ENCODE data around the gene KRT4. TPM values are rescaled to one million over a fixed set of nuclear protein-coding genes. Genes with fewer than 3 reads are reported as not detected.

Gene KRT4
- total and polyA plus RNA-seq, 2 donors (not counting 3 experiments of a cell fraction or from before 2014, with no cell fraction given) = not detected

DNA sequence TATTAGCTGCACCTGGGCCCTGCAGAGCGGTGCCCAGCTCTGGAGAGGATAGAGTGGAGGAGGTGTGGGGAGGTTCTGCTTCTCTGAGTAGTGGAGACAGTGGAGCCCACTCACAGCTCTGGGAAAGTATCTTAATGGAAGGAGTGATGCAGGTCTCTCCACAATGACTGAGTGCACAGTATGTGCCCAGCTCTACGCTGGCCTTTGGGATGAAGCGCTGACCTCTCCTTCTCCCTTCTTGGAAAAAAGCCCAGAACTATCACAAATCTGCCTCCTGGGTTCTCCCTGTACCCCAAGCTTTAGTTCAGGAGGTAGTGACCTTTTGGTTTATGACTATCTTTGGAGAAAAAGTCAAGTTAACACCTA, 17.5 kb downstream of the KRT4 start:
- no peaks in the 10 kb centered on the region for H3K9me1 ChIP-seq (replicated peaks; ENCODE audit: control insufficient read depth, extremely low read depth, insufficient read depth, low read length)
- no peak for TF ChIP-seq JUN (IDR thresholded peaks at IDR 0.05; ENCODE audit: borderline replicate concordance, insufficient read depth, insufficient read length, low read depth)
- no peak for TF ChIP-seq GATA2 (IDR thresholded peaks at IDR 0.05; ENCODE audit: insufficient read depth, insufficient read length, low read depth, low read length)
- TF ChIP-seq EZH2 (IDR thresholded peaks at IDR 0.05; ENCODE audit: borderline replicate concordance, low read depth, low read length, severe bottlenecking) = no peak
- no peak for TF ChIP-seq POLR2AphosphoS5 (IDR thresholded peaks at IDR 0.05; ENCODE audit: insufficient read depth, low read depth, low read length)
- no peak for TF ChIP-seq MYC (IDR thresholded peaks at IDR 0.05; ENCODE audit: low read depth, low read length)
- TF ChIP-seq, protein P1, sequence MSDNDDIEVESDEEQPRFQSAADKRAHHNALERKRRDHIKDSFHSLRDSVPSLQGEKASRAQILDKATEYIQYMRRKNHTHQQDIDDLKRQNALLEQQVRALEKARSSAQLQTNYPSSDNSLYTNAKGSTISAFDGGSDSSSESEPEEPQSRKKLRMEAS (IDR thresholded peaks at IDR 0.05; ENCODE audit: insufficient read depth, insufficient read length) = no peak
- TF ChIP-seq, protein P2, sequence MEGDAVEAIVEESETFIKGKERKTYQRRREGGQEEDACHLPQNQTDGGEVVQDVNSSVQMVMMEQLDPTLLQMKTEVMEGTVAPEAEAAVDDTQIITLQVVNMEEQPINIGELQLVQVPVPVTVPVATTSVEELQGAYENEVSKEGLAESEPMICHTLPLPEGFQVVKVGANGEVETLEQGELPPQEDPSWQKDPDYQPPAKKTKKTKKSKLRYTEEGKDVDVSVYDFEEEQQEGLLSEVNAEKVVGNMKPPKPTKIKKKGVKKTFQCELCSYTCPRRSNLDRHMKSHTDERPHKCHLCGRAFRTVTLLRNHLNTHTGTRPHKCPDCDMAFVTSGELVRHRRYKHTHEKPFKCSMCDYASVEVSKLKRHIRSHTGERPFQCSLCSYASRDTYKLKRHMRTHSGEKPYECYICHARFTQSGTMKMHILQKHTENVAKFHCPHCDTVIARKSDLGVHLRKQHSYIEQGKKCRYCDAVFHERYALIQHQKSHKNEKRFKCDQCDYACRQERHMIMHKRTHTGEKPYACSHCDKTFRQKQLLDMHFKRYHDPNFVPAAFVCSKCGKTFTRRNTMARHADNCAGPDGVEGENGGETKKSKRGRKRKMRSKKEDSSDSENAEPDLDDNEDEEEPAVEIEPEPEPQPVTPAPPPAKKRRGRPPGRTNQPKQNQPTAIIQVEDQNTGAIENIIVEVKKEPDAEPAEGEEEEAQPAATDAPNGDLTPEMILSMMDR (IDR thresholded peaks at IDR 0.05; ENCODE audit: extremely low read depth in 1 of 2, insufficient read depth in 1 of 2, low read depth in 1 of 2, low read length in 2 of 2) = no peak
- H3K9me3 ChIP-seq (replicated peaks; ENCODE audit: control insufficient read depth, insufficient read depth, low read length) = no peaks in the 10 kb centered on the region
- H3K79me2 ChIP-seq (ENCODE audit: control insufficient read depth, insufficient read depth, low read length) = no peaks in the 10 kb centered on the region
- FAIRE-seq = no peak
- intact Hi-C loops (cut with micrococcal nuclease) (no loop called here), dilution Hi-C loops (cut with MboI; ENCODE audit: extremely low pct_ligation_motif_present, low sequenced_read_pairs) (no loop called here)
- H3K4me3 ChIP-seq (replicated peaks in 1 of 3; ENCODE audit: insufficient read depth in 1 of 3, low read depth in 1 of 3, low read length in 3 of 3) = no peak overlapping the region
- H3K4me1 ChIP-seq (ENCODE audit: control insufficient read depth, extremely low read depth, insufficient read depth, low read length) = no peaks in the 10 kb centered on the region
- H3K27me3 ChIP-seq (ENCODE audit: control insufficient read depth in 2 of 2, insufficient read depth in 2 of 2, low read length in 2 of 2) = peaks cover 2 to 7% of the 10 kb centered on the region in 2 experiments
- ChIA-PET CTCF (no interaction called here), POLR2A (no interaction called here)
- no TSS peak for BruUV-seq (replicated peaks)
- no peak for DNase-seq (ENCODE audit: low read depth, low spot score)
- H3K36me3 ChIP-seq (ENCODE audit: control insufficient read depth in 2 of 2, extremely low read depth in 1 of 2, insufficient read depth in 2 of 2, low read length in 2 of 2) = no peaks in the 10 kb centered on the region
- H2AFZ ChIP-seq (ENCODE audit: low read depth, low read length) = no peak overlapping the region
- no peak overlapping the region for H3K4me2 ChIP-seq (ENCODE audit: insufficient read depth, low read length)
- H3K27ac ChIP-seq (ENCODE audit: insufficient read depth, low read depth, low read length) = no peak overlapping the region
- no peaks in the 10 kb centered on the region for H4K20me1 ChIP-seq (replicated peaks; ENCODE audit: control insufficient read depth, extremely low read depth, insufficient read depth, low read length)
- no peak overlapping the region for H3K9ac ChIP-seq (replicated peaks; ENCODE audit: extremely low read depth, insufficient read depth, low read length)
